Thyroid gland (tissue), 4 donors: ENCODE measurements around the gene ZNF385C. TPM values are rescaled to one million over a fixed set of nuclear protein-coding genes. Genes with fewer than 3 reads are reported as not detected.

Experiments
- DNase-seq, 2 donors: peaks; one replicate each; pipeline ENCODE4 v3.0.0-alpha.2; 2019
- H3K27ac ChIP-seq, 3 donors: fragments of 200-600 bp; sonication (generic); 1 replicate in 2 of 3; 2 replicates in 1 of 3; pipeline ENCODE4 v1.5.1; 2016 to 2019; ENCODE audit warnings: mild to moderate bottlenecking in 1 of 3, moderate library complexity in 1 of 3
- H3K27me3 ChIP-seq: fragments of 200-600 bp; sonication (generic); one replicate; pipeline ENCODE4 v1.5.1; 2019
- H3K36me3 ChIP-seq, 2 donors: fragments of 200-600 bp; sonication (generic); one replicate each; pipeline ENCODE4 v1.5.1; 2016 to 2019
- H3K4me1 ChIP-seq, 2 donors: fragments of 200-600 bp; sonication (generic); one replicate each; pipeline ENCODE4 v1.5.1; 2017 to 2019
- H3K4me3 ChIP-seq, 3 donors: fragments of 200-600 bp; sonication (generic); replicated peaks in 1 of 3; 1 replicate in 2 of 3; 2 replicates in 1 of 3; pipeline ENCODE4 v1.5.1; 2016; ENCODE audit warnings: mild to moderate bottlenecking in 1 of 3
- H3K9me3 ChIP-seq: fragments of 200-600 bp; sonication (generic); one replicate; pipeline ENCODE4 v1.5.1; 2017
- POLR2A ChIP-seq, 2 donors: fragments of 450-650 bp; IDR thresholded peaks; one replicate each; pipeline ENCODE4 v1.6.1; 2017; ENCODE audit warnings: antibody characterized with exemption in 2 of 2, mild to moderate bottlenecking in 2 of 2, moderate library complexity in 1 of 2
- WGBS, 2 donors: methylation state at CpG; one replicate each; pipeline ENCODE4 v1.1.5; 2017; 5-methylcytosine and 5-hydroxymethylcytosine counted together
- intact Hi-C: fragments of 100-400 bp; cut with DNase I; formaldehyde crosslinking; loops from one replicate; pipeline ENCODE4 v1.15.1; 2023
- total RNA-seq, 4 donors: library from RNA; depleted of rRNA; stranded (reverse); fragments of >200 nt; gene quantifications; one replicate each; pipeline ENCODE4 v1.2.3, GENCODE V29; 2016
- TF ChIP-seq, protein P1 (sequence below), 6 experiments: fragments of 200-600 bp in 3 of 6; fragments of 450-650 bp in 3 of 6; sonication (generic) in 3 of 6; IDR thresholded peaks; one replicate each; pipeline ENCODE4 v1.5.1; 2016 to 2019; ENCODE audit warnings: antibody characterized with exemption in 6 of 6, mild to moderate bottlenecking in 2 of 6, inconsistent platforms in 1 of 6, moderate library complexity in 1 of 6

The ZNF385C gene
- total RNA-seq, 4 donors from 2014 or later = 0.22 to 0.54 TPM; not detected in 2

DNA sequence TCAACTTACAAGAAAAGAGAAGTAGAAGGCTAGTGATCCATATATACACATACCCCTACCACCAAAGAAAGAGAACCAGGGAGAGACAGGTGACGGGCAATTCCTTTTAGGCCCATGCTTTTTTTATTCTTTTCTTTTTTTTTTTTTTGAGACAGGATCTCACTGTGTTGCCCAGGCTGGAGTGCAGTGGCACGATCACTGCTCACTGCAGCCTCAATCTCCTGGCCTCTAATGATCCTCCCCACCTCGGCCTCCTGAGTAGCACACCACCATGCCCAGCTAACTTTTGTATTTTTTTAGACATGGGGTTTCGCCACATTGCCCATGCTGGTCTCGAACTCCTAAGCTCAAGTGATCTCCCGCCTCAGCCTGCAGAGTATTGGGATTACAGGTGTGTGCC lies 29.1 kb upstream of the ZNF385C start:
- no peaks in the 10 kb centered on the region for H3K27me3 ChIP-seq
- intact Hi-C loops = no loop called here

GRCh38 chr17:42126836-42127235 lies 28.6 kb upstream of the ZNF385C start:
- no peaks in the 10 kb centered on the region for H3K9me3 ChIP-seq
- H3K4me3 ChIP-seq = no peak overlapping the region
- no peaks in the 10 kb centered on the region for H3K27me3 ChIP-seq
- no peak for TF ChIP-seq POLR2A (IDR thresholded peaks at IDR 0.05)
- TF ChIP-seq, protein P1, sequence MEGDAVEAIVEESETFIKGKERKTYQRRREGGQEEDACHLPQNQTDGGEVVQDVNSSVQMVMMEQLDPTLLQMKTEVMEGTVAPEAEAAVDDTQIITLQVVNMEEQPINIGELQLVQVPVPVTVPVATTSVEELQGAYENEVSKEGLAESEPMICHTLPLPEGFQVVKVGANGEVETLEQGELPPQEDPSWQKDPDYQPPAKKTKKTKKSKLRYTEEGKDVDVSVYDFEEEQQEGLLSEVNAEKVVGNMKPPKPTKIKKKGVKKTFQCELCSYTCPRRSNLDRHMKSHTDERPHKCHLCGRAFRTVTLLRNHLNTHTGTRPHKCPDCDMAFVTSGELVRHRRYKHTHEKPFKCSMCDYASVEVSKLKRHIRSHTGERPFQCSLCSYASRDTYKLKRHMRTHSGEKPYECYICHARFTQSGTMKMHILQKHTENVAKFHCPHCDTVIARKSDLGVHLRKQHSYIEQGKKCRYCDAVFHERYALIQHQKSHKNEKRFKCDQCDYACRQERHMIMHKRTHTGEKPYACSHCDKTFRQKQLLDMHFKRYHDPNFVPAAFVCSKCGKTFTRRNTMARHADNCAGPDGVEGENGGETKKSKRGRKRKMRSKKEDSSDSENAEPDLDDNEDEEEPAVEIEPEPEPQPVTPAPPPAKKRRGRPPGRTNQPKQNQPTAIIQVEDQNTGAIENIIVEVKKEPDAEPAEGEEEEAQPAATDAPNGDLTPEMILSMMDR (IDR thresholded peaks at IDR 0.05) = no peak
- H3K36me3 ChIP-seq = peaks cover 40 to 50% of the 10 kb centered on the region in 2 donors
- WGBS, 2 donors = 92 to 94% methylated on average over 3 of the region's 3 CpGs
- H3K4me1 ChIP-seq = peaks cover 4 to 33% of the 10 kb centered on the region in 2 donors
- DNase-seq = no peak
- intact Hi-C loops = no loop called here
- H3K27ac ChIP-seq = no peak overlapping the region

More for the DNA sequence above, 29.1 kb upstream of the ZNF385C start:
- H3K4me1 ChIP-seq = peaks cover 9 to 37% of the 10 kb centered on the region in 2 donors
- TF ChIP-seq, protein P1 (IDR thresholded peaks at IDR 0.05) = no peak
- TF ChIP-seq POLR2A (IDR thresholded peaks at IDR 0.05) = no peak
- H3K27ac ChIP-seq = no peak overlapping the region
- no peak overlapping the region for H3K4me3 ChIP-seq
- 85 to 94% methylated on average over 6 of the region's 6 CpGs for WGBS, 2 donors
- DNase-seq = no peak
- H3K36me3 ChIP-seq = peaks cover 40 to 50% of the 10 kb centered on the region in 2 donors
- no peaks in the 10 kb centered on the region for H3K9me3 ChIP-seq

DNA sequence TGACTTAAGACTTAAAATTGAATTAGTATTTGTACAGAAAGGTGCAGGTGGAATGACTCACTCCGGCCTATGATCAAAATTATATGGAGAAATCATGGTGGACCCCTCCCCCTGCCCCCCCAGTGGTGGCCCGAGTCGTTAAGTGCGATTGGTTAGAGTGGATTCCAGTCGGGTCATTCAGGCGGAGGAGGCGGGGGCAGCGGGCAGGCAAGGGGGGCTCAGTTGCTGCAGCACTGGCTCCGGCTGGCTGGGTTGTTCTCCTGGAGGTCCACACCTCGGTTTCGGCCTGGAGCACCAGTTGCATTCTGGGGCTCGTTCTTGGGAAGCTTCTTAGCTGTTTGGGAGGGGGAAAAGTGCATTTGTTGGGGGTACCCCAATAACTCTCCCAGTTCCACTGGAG lies 27.3 kb upstream of the ZNF385C start:
- H3K36me3 ChIP-seq = peaks cover 39 to 49% of the 10 kb centered on the region in 2 donors

GRCh38 chr17:42124256-42124655 lies 26.0 kb upstream of the ZNF385C start:
- intact Hi-C loops = no loop called here
- DNase-seq = no peak
- no peak overlapping the region for H3K4me3 ChIP-seq
- H3K27ac ChIP-seq = no peak overlapping the region
- no peak for TF ChIP-seq POLR2A (IDR thresholded peaks at IDR 0.05)
- TF ChIP-seq, protein P1 (IDR thresholded peaks at IDR 0.05) = no peak
- WGBS, 2 donors = 85 to 97% methylated on average over 3 of the region's 3 CpGs
- H3K36me3 ChIP-seq = peaks cover 29 to 36% of the 10 kb centered on the region in 2 donors
- peaks cover 12 to 24% of the 10 kb centered on the region in 2 donors for H3K4me1 ChIP-seq
- H3K27me3 ChIP-seq = no peaks in the 10 kb centered on the region
- no peaks in the 10 kb centered on the region for H3K9me3 ChIP-seq

More for the DNA sequence above, 27.3 kb upstream of the ZNF385C start:
- Histone ChIP-seq H3K9me3 (no peaks in the 10 kb centered on the region), H3K4me3 (no peak overlapping the region), H3K27ac (no peak overlapping the region), H3K27me3 (no peaks in the 10 kb centered on the region), H3K4me1 (peaks cover 12 to 31% of the 10 kb centered on the region in 2 donors)
- no peak for DNase-seq
- 76 to 77% methylated on average over 10 to 12 of the region's 12 CpGs for WGBS, 2 donors
- no peak for TF ChIP-seq POLR2A (IDR thresholded peaks at IDR 0.05)
- TF ChIP-seq, protein P1 (IDR thresholded peaks at IDR 0.05) = no peak
- intact Hi-C loops = no loop called here

DNA sequence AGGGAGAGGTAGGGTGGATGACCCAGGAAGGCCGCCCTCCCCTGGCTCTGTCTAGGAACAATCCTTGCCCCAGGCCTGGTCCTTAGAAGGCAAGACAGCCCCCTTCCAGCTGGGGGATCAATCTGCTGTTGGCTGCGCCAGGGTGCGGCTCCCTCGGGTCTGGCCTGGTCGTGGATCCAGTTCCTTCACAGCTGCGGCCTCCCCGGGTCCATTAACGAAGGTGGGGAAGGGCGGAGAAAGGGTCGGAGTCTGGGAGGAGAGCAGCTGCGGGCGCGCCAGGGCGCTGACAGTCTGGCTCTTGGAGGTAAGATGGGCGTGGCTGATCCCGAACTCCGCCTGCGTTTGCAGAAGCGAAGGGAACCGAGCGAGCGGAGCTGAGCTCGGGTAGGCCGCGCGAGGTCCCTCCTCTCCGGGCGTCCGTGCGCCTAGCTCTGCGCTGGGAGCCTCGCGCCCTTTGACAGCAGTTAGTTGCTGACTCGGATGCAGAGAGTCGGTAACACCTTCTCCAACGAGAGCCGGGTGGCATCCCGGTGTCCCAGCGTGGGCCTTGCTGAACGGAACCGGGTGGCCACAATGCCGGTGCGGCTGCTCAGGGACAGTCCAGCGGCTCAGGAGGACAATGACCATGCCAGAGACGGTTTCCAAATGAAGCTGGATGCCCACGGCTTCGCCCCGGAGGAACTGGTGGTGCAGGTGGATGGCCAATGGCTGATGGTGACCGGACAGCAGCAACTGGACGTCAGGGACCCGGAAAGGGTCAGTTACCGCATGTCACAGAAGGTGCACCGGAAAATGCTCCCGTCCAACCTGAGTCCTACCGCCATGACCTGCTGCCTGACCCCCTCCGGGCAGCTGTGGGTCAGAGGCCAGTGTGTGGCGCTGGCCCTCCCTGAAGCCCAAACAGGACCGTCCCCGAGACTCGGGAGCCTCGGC lies 24.4 kb upstream of the ZNF385C start, which contains the start of gene HSPB9:
Gene HSPB9, plus strand, starts transcription at position 434 of the 933 bp plus-strand sequence. Its CDS starts 47 bp downstream, at position 481.
- TF ChIP-seq, protein P1 (IDR thresholded peaks at IDR 0.05) = no peak
- TF ChIP-seq POLR2A (IDR thresholded peaks at IDR 0.05) = no peak
- no peaks in the 10 kb centered on the region for H3K27me3 ChIP-seq
- H3K27ac ChIP-seq = no peak within 1 kb of the TSS
- peaks cover 12 to 18% of the 10 kb centered on the region in 2 donors for H3K4me1 ChIP-seq
- WGBS, 2 donors = 59 to 64% methylated on average over 23 to 59 of the region's 61 CpGs
- no peak within 1 kb of the TSS for H3K4me3 ChIP-seq
- intact Hi-C loops = no loop called here
- peaks cover 13 to 23% of the 10 kb centered on the region in 2 donors for H3K36me3 ChIP-seq
- DNase-seq = peak; percentile 57 to 61
- H3K9me3 ChIP-seq = no peaks in the 10 kb centered on the region
